ENCODE results near the gene IL17RC. TPM values are rescaled to one million over a fixed set of nuclear protein-coding genes. Genes with fewer than 3 reads are reported as not detected.

Gene IL17RC
- total RNA-seq, 4 donors from 2014 or later = 14.8 to 67.3 (median 47.2) TPM

DNA sequence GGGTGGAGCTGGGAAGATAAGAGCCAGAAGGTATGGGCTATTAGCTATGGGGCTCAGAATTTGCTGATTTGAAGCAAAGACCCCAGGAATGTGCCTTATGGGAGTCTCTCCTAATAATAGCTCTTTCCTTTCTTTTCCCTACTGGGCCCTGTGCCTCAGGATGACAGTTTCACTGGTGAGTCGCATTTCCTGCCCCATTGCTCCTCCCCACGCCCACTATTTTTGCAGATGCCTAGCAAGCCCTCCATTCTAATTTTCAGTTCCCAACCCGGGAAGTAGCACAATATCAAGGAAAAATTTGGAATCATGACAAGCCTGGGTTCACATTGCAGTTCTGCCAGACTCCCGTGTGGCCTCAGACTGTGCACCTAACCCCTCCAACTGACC, 13.7 kb upstream of the IL17RC start:
- peak overlapping the region in 2 of 4 donors; percentile 12 to 43 for H3K27ac ChIP-seq
- TF ChIP-seq POLR2A (IDR thresholded peaks at IDR 0.05) = no peak
- TF ChIP-seq, protein P1, sequence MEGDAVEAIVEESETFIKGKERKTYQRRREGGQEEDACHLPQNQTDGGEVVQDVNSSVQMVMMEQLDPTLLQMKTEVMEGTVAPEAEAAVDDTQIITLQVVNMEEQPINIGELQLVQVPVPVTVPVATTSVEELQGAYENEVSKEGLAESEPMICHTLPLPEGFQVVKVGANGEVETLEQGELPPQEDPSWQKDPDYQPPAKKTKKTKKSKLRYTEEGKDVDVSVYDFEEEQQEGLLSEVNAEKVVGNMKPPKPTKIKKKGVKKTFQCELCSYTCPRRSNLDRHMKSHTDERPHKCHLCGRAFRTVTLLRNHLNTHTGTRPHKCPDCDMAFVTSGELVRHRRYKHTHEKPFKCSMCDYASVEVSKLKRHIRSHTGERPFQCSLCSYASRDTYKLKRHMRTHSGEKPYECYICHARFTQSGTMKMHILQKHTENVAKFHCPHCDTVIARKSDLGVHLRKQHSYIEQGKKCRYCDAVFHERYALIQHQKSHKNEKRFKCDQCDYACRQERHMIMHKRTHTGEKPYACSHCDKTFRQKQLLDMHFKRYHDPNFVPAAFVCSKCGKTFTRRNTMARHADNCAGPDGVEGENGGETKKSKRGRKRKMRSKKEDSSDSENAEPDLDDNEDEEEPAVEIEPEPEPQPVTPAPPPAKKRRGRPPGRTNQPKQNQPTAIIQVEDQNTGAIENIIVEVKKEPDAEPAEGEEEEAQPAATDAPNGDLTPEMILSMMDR (IDR thresholded peaks at IDR 0.05 in 4 of 5, conservative IDR thresholded peaks at IDR 0.05 in 1 of 5) = no peak
- no peak for ATAC-seq
- no peaks in the 10 kb centered on the region for H3K9me3 ChIP-seq
- H3K27me3 ChIP-seq = no peaks in the 10 kb centered on the region
- in situ Hi-C loops (cut with MboI; ENCODE audit: low sequenced_read_pairs in 4 of 4) = no loop called here
- H3K36me3 ChIP-seq = no peaks in the 10 kb centered on the region
- peak overlapping the region in 1 of 4 donors; percentile 25 for H3K4me3 ChIP-seq
- peaks cover 0 to 2% of the 10 kb centered on the region in 2 donors for H3K4me1 ChIP-seq
- intact Hi-C loops (cut with DNase I; ENCODE audit: low total_unique reads) = no loop called here
- no peak for DNase-seq

DNA sequence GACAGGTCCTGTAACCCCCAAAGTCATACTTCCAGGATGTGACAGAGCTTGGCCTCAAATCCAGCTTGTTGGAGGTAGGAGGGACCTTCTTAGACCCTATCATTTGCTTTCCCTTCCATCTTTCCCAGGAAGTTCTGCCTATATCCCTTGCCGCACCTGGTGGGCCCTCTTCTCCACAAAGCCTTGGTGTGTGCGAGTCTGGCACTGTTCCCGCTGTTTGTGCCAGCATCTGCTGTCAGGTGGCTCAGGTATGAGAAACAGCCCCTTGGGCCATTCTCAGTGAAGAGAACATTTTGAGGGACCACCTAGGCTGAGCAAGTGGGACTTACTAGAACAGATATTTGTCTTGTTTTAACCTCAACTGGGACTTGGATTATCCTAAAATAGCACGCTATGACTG, 13.0 kb upstream of the IL17RC start:
- no peak for TF ChIP-seq POLR2A (IDR thresholded peaks at IDR 0.05)
- TF ChIP-seq, protein P1 (IDR thresholded peaks at IDR 0.05 in 4 of 5, conservative IDR thresholded peaks at IDR 0.05 in 1 of 5) = no peak
- no peak for ATAC-seq
- in situ Hi-C loops (cut with MboI; ENCODE audit: low sequenced_read_pairs in 4 of 4) = no loop called here

DNA sequence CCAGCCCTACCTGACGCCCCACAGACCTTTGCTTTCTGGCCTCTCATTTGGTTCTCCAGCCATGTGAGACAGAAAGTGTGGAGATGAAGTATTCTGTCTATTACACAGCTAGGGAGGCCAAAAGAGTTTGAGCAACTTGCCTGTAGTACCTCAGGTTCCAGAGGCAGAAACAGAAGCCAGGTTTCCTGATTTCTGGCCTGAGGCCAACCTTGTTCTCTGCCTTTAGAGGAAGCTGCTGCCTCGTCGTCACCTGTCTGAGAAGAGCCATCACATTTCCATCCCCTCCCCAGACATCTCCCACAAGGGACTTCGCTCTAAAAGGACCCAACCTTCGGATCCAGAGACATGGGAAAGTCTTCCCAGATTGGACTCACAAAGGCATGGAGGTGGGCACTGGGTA, 10.4 kb upstream of the IL17RC start:
- intact Hi-C loops (cut with DNase I; ENCODE audit: low total_unique reads) (no loop called here), in situ Hi-C loops (cut with MboI; ENCODE audit: low sequenced_read_pairs in 4 of 4) (no loop called here)

More for the DNA sequence above, 13.0 kb upstream of the IL17RC start:
- Histone ChIP-seq H3K4me1 (no peaks in the 10 kb centered on the region), H3K27ac (no peak overlapping the region), H3K27me3 (no peaks in the 10 kb centered on the region), H3K9me3 (no peaks in the 10 kb centered on the region), H3K4me3 (no peak overlapping the region), H3K36me3 (no peaks in the 10 kb centered on the region)
- DNase-seq = no peak
- intact Hi-C loops (cut with DNase I; ENCODE audit: low total_unique reads) = no loop called here

DNA sequence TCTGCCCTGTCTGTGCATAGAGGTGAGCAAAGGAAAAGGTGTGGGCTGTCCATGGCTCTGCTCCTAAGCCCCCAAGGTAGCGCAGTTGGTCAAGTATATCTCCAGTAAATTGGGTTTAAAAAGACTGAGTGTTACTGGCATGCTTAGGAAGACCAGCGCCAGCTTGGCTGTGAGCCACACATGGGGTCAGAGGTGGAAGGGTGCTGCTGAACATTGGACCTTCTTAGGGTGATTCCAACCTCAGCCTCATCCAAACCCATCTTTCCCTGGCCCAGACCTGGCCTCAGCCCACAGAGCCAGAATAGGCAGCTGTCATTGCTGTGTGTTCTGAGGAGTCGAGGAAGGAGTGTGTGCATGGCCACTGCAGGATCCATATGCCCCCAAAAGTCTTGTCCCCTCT, 8.6 kb upstream of the IL17RC start:
- Histone ChIP-seq H3K27ac (no peak overlapping the region), H3K4me3 (no peak overlapping the region), H3K9me3 (no peaks in the 10 kb centered on the region), H3K27me3 (no peaks in the 10 kb centered on the region), H3K36me3 (no peaks in the 10 kb centered on the region), H3K4me1 (no peaks in the 10 kb centered on the region)
- intact Hi-C loops (cut with DNase I; ENCODE audit: low total_unique reads) (no loop called here), in situ Hi-C loops (cut with MboI; ENCODE audit: low sequenced_read_pairs in 4 of 4) (no loop called here)
- DNase-seq (no peak), ATAC-seq (no peak)
- TF ChIP-seq, protein P1 (IDR thresholded peaks at IDR 0.05 in 4 of 5, conservative IDR thresholded peaks at IDR 0.05 in 1 of 5) = no peak
- TF ChIP-seq POLR2A (IDR thresholded peaks at IDR 0.05) = no peak

More for the DNA sequence above, 10.4 kb upstream of the IL17RC start:
- no peaks in the 10 kb centered on the region for H3K36me3 ChIP-seq
- TF ChIP-seq, protein P1 (IDR thresholded peaks at IDR 0.05 in 4 of 5, conservative IDR thresholded peaks at IDR 0.05 in 1 of 5) = no peak
- TF ChIP-seq POLR2A (IDR thresholded peaks at IDR 0.05) = no peak
- no peaks in the 10 kb centered on the region for H3K4me1 ChIP-seq
- H3K27me3 ChIP-seq = no peaks in the 10 kb centered on the region
- no peak for DNase-seq
- no peak overlapping the region for H3K4me3 ChIP-seq
- H3K27ac ChIP-seq = no peak overlapping the region
- H3K9me3 ChIP-seq = no peaks in the 10 kb centered on the region
- no peak for ATAC-seq
